OCI-LY3 (cell line): ENCODE measurements around the gene UNC80.

ENCODE experiments used
- CTCF ChIP-seq: fragments of 200-600, 300-600 bp; sonication (generic); IDR thresholded peaks from 2 replicates; pipeline ENCODE4 v1.5.1; 2014; ENCODE audit warnings: antibody characterized with exemption, low read length, low read depth
- EZH2phosphoT487 ChIP-seq: fragments of 200-600 bp; shearing (Covaris generic); IDR thresholded peaks from 2 replicates; pipeline ENCODE4 v1.6.1; 2018; ENCODE audit warnings: antibody characterized with exemption, mixed run types, low read depth

GRCh38 chr2:209973328-209973727 is 201.7 kb downstream of the UNC80 start:
- TF ChIP-seq CTCF (no peak), EZH2phosphoT487 (no peak)
